ENCODE results near the gene SOD1.
"Not testable (repeated sequence)": the region's sequence is repeated elsewhere in the genome, so short reads cannot be mapped to it uniquely, and the experiment has no call there.

The SOD1 gene

DNA sequence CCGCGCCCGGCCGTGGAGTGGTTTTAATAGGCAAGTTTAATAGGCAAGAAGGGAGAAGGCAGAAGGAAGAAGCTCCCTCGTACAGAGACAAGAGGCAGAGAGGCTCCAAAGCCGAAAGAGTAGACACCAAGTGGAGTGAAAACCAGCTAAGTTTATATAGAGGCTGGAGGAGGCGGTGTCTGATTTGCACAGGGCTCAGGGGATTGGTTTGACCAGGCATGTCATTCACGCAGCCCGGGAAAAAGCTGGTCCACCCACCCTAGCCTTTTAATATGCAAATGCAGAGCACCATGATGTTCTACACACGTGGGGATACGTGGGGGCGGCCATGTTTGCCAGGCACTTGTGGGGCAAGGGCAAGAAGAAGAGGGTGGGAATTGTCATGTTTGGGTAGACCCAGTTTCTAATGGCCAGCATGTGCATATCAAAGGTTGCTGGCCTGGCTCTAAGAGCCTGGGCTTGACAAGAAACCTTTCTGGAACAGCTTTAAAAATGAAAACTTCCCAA is 18.0 kb upstream of the SOD1 start:
- no peak for ATAC-seq (ENCODE audit: low read depth)
- TF ChIP-seq CTCF (IDR thresholded peaks at IDR 0.05; ENCODE audit: poor library complexity, severe bottlenecking) = no peak

GRCh38 chr21:31644643-31645042 is 14.8 kb upstream of the SOD1 start:
- Histone ChIP-seq H3K27ac (ENCODE audit: poor library complexity, severe bottlenecking) (no peak overlapping the region), H3K9me3 (ENCODE audit: severe bottlenecking) (no peaks in the 10 kb centered on the region), H3K4me3 (ENCODE audit: severe bottlenecking) (no peak overlapping the region), H3K27me3 (ENCODE audit: insufficient read depth, poor library complexity, severe bottlenecking) (no peaks in the 10 kb centered on the region), H3K36me3 (ENCODE audit: low read depth) (no peaks in the 10 kb centered on the region), H3K4me1 (ENCODE audit: insufficient read depth, poor library complexity, severe bottlenecking) (no peaks in the 10 kb centered on the region)
- no peak for TF ChIP-seq CTCF (IDR thresholded peaks at IDR 0.05; ENCODE audit: poor library complexity, severe bottlenecking)
- ATAC-seq (ENCODE audit: low read depth) = no peak
- DNase-seq (ENCODE audit: low spot score) = no peak

More for the DNA sequence above, 18.0 kb upstream of the SOD1 start:
- H3K4me3 ChIP-seq (ENCODE audit: severe bottlenecking) = no peak overlapping the region
- DNase-seq (ENCODE audit: low spot score) = no peak
- H3K27ac ChIP-seq (ENCODE audit: poor library complexity, severe bottlenecking) = no peak overlapping the region
- H3K36me3 ChIP-seq (ENCODE audit: low read depth) = no peaks in the 10 kb centered on the region
- peaks cover 4% of the 10 kb centered on the region for H3K9me3 ChIP-seq (ENCODE audit: severe bottlenecking)
- no peaks in the 10 kb centered on the region for H3K4me1 ChIP-seq (ENCODE audit: insufficient read depth, poor library complexity, severe bottlenecking)
- no peaks in the 10 kb centered on the region for H3K27me3 ChIP-seq (ENCODE audit: insufficient read depth, poor library complexity, severe bottlenecking)

- Histone ChIP-seq H3K27me3 (ENCODE audit: insufficient read depth, poor library complexity, severe bottlenecking) (no peaks in the 10 kb centered on the region), H3K27ac (ENCODE audit: poor library complexity, severe bottlenecking) (no peak overlapping the region), H3K4me3 (ENCODE audit: severe bottlenecking) (no peak overlapping the region), H3K9me3 (ENCODE audit: severe bottlenecking) (no peaks in the 10 kb centered on the region), H3K4me1 (ENCODE audit: insufficient read depth, poor library complexity, severe bottlenecking) (no peaks in the 10 kb centered on the region), H3K36me3 (ENCODE audit: low read depth) (no peaks in the 10 kb centered on the region)
- no peak for ATAC-seq (ENCODE audit: low read depth)
- no peak for DNase-seq (ENCODE audit: low spot score)
- TF ChIP-seq CTCF (IDR thresholded peaks at IDR 0.05; ENCODE audit: poor library complexity, severe bottlenecking) = no peak
Measured at GRCh38 chr21:31647650-31648049, 11.8 kb upstream of the SOD1 start.

DNA sequence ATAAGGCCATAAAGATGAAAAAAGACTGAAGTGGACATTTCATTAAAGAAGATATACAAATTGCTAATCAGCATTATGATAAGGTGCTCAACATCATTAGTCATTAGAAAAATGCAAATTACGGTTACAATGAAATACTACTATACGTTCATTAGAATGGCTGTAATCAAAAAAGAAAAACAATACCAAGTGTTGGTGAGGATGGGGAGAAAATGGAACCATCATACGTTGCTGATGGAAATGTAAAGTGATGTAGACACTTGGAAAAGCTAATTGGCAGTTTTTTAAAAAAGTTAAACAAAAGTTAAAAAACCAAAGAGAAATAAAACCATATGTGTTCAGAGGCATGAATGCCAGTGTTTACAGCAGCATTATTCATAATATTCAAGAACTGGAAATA is 8.6 kb upstream of the SOD1 start:
- Histone ChIP-seq H3K4me3 (ENCODE audit: severe bottlenecking) (no peak overlapping the region), H3K36me3 (ENCODE audit: low read depth) (no peaks in the 10 kb centered on the region), H3K9me3 (ENCODE audit: severe bottlenecking) (no peaks in the 10 kb centered on the region), H3K27ac (ENCODE audit: poor library complexity, severe bottlenecking) (no peak overlapping the region), H3K27me3 (ENCODE audit: insufficient read depth, poor library complexity, severe bottlenecking) (no peaks in the 10 kb centered on the region), H3K4me1 (ENCODE audit: insufficient read depth, poor library complexity, severe bottlenecking) (no peaks in the 10 kb centered on the region)
- ATAC-seq (ENCODE audit: low read depth) = no peak
- TF ChIP-seq CTCF (IDR thresholded peaks at IDR 0.05; ENCODE audit: poor library complexity, severe bottlenecking) = no peak
- DNase-seq (ENCODE audit: low spot score) = no peak

DNA sequence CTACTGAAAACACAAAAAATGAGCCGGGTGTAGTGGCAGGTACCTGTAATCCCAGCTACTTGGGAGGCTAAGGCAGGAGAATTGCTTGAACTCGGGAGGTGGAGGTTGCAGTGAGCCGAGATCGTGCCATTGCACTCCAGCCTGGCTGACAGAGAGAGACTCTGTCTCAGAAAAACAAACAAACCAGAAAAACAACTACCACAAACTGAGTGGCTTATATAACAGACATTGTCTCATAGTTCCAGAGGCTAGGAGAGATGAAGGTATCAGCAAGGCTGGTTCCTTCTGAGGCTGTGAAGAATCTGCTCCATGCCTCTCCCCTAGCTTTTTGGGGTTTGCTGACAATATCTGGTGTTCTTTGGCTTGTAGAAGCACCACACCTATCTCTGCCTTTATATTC is 8.0 kb upstream of the SOD1 start:
- H3K9me3 ChIP-seq (ENCODE audit: severe bottlenecking); H3K27ac ChIP-seq (ENCODE audit: poor library complexity, severe bottlenecking); H3K4me1 ChIP-seq (ENCODE audit: insufficient read depth, poor library complexity, severe bottlenecking); ATAC-seq (ENCODE audit: low read depth); DNase-seq (ENCODE audit: low spot score); H3K4me3 ChIP-seq (ENCODE audit: severe bottlenecking); H3K27me3 ChIP-seq (ENCODE audit: insufficient read depth, poor library complexity, severe bottlenecking); H3K36me3 ChIP-seq (ENCODE audit: low read depth): not testable (repeated sequence)

All from RWPE2 (cell line).